Stomach (tissue), 4 donors: ENCODE results near the gene PCDHGA1.
A peak's percentile ranks its signal among the peaks of the same experiment; 100 is the strongest.

Experiments used
- CTCF ChIP-seq, 7 experiments: fragments of 450-650 bp in 4 of 7; fragments of 200-600 bp in 3 of 7; sonication (generic) in 3 of 7; IDR thresholded peaks; one replicate each; pipeline ENCODE4 v1.5.1; 2016 to 2019; ENCODE audit warnings: antibody characterized with exemption in 7 of 7, control low read depth in 2 of 7, mild to moderate bottlenecking in 1 of 7
- EP300 ChIP-seq: sonication (generic); formaldehyde crosslinking; IDR thresholded peaks from one replicate; pipeline ENCODE4 v1.6.1; 2017; ENCODE audit warnings: antibody characterized with exemption
- POLR2A ChIP-seq, 4 donors: fragments of 450-650 bp; IDR thresholded peaks; one replicate each; pipeline ENCODE4 v1.6.1; 2016; ENCODE audit warnings: antibody characterized with exemption in 4 of 4, control low read depth in 2 of 4, mild to moderate bottlenecking in 1 of 4, moderate library complexity in 1 of 4
- POLR2AphosphoS5 ChIP-seq, 3 donors: sonication (generic); formaldehyde crosslinking; IDR thresholded peaks; one replicate each; pipeline ENCODE4 v1.6.1; 2016; ENCODE audit warnings: antibody characterized with exemption in 3 of 3

GRCh38 chr5:141517880-141518617 is 187.7 kb downstream of the PCDHGA1 start:
- TF ChIP-seq CTCF (IDR thresholded peaks at IDR 0.05), result no peak
- no peak for TF ChIP-seq POLR2A (IDR thresholded peaks at IDR 0.05)
- TF ChIP-seq POLR2AphosphoS5 (IDR thresholded peaks at IDR 0.05), result peak in 1 of 3 donors; percentile 16
- no peak for TF ChIP-seq EP300
